ENCODE results near the gene OTUD3.

OTUD3 gene

DNA sequence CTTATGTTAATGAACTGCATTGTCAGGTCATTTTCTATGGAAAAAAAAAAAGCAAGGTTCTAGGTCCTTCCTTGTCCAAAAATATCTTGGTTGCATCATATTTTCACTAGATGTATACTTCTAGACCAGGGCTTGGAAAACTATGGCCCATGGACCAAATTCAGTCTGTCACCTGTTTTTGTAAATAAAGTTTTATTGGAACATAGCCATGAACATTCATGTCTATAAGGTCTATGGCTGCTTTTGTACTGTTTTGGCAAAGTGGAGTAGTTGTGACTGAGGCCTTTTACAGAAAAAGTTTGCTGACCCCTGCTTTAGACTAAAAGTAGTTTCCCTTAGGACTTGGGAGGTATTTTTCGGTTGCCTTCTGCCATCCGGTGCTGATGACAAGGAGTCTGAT lies 60.5 kb downstream of the OTUD3 start:
- TF ChIP-seq, protein P1, sequence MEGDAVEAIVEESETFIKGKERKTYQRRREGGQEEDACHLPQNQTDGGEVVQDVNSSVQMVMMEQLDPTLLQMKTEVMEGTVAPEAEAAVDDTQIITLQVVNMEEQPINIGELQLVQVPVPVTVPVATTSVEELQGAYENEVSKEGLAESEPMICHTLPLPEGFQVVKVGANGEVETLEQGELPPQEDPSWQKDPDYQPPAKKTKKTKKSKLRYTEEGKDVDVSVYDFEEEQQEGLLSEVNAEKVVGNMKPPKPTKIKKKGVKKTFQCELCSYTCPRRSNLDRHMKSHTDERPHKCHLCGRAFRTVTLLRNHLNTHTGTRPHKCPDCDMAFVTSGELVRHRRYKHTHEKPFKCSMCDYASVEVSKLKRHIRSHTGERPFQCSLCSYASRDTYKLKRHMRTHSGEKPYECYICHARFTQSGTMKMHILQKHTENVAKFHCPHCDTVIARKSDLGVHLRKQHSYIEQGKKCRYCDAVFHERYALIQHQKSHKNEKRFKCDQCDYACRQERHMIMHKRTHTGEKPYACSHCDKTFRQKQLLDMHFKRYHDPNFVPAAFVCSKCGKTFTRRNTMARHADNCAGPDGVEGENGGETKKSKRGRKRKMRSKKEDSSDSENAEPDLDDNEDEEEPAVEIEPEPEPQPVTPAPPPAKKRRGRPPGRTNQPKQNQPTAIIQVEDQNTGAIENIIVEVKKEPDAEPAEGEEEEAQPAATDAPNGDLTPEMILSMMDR (IDR thresholded peaks at IDR 0.05), result no peak
- H3K27me3 ChIP-seq, result peaks cover 0 to 5% of the 10 kb centered on the region in 2 donors
- no peak overlapping the region for H3K27ac ChIP-seq
- no peaks in the 10 kb centered on the region for H3K9me3 ChIP-seq
- H3K4me1 ChIP-seq, result no peaks in the 10 kb centered on the region
- DNase-seq, result no peak
- H3K36me3 ChIP-seq, result no peaks in the 10 kb centered on the region
- intact Hi-C loops (cut with DNase I; ENCODE audit: low total_unique reads), result no loop called here
- H3K4me3 ChIP-seq, result no peak overlapping the region

DNA sequence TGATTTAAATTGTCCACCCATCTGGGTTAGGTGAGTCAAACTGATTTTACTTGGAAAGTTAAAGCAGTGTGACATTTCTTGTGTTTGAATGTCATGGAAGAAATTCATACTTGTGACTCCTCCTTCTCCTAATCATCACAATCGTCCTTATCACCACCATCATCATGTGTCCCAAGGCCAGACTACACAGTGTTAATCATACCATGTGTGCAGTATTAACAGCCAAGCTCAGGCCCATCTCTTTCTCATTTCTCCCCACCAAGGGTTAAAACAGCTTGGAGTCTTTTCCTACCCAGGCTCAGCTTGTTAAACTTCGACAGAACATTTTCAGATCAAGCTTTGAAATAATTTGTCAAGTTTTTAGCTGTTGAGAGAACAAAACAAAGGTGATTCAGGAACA lies 63.7 kb downstream of the OTUD3 start:
- Histone ChIP-seq H3K9me3 (no peaks in the 10 kb centered on the region), H3K36me3 (no peaks in the 10 kb centered on the region), H3K27ac (no peak overlapping the region), H3K27me3 (peaks cover 0 to 22% of the 10 kb centered on the region in 2 donors), H3K4me1 (no peaks in the 10 kb centered on the region), H3K4me3 (no peak overlapping the region)
- DNase-seq, result no peak
- intact Hi-C loops (cut with DNase I; ENCODE audit: low total_unique reads), result no loop called here
- TF ChIP-seq, protein P1 (IDR thresholded peaks at IDR 0.05), result no peak

DNA sequence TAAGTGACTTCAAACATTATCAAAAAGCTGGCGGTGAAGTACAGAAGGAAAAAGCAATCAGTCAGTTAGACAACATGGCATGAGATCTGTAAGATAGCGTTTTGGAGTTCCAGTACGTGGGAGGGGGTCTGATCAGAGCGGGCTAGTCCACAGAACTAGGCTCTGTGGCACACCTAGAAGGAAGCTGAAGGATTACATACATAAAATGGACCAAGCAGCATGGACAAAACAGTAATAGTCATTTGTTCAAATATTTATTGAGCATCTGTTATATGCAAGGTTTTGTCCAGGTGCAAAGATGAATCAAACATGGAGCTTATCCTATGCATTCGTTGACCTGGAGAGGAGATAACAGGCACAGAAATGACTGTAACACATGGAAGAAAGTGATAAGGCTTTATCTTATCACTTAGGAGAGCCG lies 64.1 kb downstream of the OTUD3 start:
- Histone ChIP-seq H3K4me3 (no peak overlapping the region), H3K9me3 (no peaks in the 10 kb centered on the region), H3K27me3 (peaks cover 0 to 23% of the 10 kb centered on the region in 2 donors), H3K4me1 (no peaks in the 10 kb centered on the region), H3K27ac (no peak overlapping the region), H3K36me3 (no peaks in the 10 kb centered on the region)
- TF ChIP-seq, protein P1 (IDR thresholded peaks at IDR 0.05), result no peak
- no peak for DNase-seq
- intact Hi-C loops (cut with DNase I; ENCODE audit: low total_unique reads), result no loop called here

DNA sequence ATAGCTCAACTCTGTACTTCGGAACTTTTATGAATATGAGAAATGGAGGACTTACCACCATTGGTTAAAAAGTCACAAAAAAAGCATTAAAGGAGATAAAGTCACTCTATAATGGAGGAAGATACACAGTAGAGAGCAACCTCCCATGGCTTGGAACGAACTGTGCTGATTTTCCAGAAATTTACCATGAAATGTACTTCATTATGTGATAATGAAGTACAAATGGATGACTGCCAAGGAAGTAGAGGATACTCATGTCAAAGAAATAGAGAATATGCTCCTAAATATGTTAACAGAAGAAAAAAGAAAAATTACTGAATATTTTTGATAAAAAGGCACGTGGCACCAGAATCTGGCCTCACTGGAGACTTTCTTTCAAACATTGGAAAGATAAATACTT lies 64.8 kb downstream of the OTUD3 start:
- no peak for DNase-seq
- Histone ChIP-seq H3K27me3 (peaks cover 0 to 23% of the 10 kb centered on the region in 2 donors), H3K36me3 (no peaks in the 10 kb centered on the region), H3K4me3 (no peak overlapping the region), H3K9me3 (no peaks in the 10 kb centered on the region), H3K27ac (no peak overlapping the region), H3K4me1 (no peaks in the 10 kb centered on the region)
- intact Hi-C loops (cut with DNase I; ENCODE audit: low total_unique reads), result no loop called here
- TF ChIP-seq, protein P1 (IDR thresholded peaks at IDR 0.05), result no peak

DNA sequence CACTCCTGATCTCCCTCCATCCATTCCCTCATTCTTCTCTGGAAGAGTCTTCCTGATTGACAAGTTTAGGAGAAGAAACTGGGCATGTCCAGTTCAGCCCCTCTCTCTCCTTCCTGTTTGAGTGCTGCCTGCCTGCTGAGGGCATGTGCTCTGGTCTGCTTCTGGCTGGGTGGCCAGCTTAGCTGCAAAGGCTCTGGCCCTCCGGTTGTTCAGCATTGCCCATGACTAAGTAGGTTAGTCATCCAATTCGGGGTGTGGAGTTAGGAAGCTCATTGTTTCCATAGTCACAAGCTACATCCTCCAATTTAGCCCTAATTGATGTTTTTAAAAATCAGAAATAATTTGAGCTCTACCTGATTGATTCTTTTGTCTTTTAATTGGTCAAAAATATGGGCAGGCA lies 66.8 kb downstream of the OTUD3 start:
- Histone ChIP-seq H3K4me1 (no peaks in the 10 kb centered on the region), H3K36me3 (no peaks in the 10 kb centered on the region), H3K9me3 (no peaks in the 10 kb centered on the region), H3K27me3 (peaks cover 0 to 23% of the 10 kb centered on the region in 2 donors), H3K4me3 (no peak overlapping the region), H3K27ac (no peak overlapping the region)
- no peak for DNase-seq
- TF ChIP-seq, protein P1 (IDR thresholded peaks at IDR 0.05), result no peak
- intact Hi-C loops (cut with DNase I; ENCODE audit: low total_unique reads), result no loop called here

DNA sequence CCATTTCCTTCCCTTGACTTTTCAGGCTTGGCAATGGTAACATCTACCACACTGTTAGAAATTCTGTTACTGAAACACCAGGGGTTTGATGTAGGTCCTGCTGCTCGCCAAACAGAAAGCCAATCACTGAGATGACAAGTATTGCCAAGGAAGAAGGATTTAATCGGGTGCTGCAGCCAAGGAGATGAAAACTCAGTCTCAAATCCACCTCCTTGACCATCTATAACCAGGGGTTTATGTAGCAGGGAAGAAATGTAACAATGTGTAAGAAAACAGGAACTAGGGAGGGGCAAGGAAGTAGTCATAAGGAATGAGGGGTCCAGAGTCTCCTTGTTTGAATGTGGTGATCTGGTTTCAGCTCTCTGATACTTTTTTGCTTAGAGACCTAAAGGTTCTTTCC lies 71.9 kb downstream of the OTUD3 start:
- Histone ChIP-seq H3K4me3 (no peak overlapping the region), H3K27me3 (peaks cover 0 to 20% of the 10 kb centered on the region in 2 donors), H3K4me1 (no peaks in the 10 kb centered on the region), H3K36me3 (no peaks in the 10 kb centered on the region), H3K27ac (no peak overlapping the region), H3K9me3 (no peaks in the 10 kb centered on the region)
- no peak for DNase-seq
- intact Hi-C loops (cut with DNase I; ENCODE audit: low total_unique reads), result no loop called here
- TF ChIP-seq, protein P1 (IDR thresholded peaks at IDR 0.05), result no peak
